ENCODE measurements around the gene CD300C.

DNA sequence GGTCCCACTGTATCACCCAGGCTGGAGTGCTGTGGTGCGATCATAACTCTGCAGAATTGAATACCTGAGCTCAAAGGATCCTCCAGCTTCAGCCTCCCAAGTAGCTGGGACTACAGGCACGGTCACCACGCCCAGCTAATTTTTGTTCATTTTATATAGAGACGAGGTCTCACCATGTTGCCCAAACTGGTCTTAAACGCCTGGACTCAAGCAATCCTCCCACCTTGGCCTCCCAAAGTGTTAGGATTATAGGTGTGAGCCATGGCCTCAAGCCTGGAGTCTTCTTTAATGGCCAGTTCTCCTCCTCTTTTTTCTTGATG lies 15.1 kb downstream of the CD300C start:
- TF ChIP-seq, protein P1, sequence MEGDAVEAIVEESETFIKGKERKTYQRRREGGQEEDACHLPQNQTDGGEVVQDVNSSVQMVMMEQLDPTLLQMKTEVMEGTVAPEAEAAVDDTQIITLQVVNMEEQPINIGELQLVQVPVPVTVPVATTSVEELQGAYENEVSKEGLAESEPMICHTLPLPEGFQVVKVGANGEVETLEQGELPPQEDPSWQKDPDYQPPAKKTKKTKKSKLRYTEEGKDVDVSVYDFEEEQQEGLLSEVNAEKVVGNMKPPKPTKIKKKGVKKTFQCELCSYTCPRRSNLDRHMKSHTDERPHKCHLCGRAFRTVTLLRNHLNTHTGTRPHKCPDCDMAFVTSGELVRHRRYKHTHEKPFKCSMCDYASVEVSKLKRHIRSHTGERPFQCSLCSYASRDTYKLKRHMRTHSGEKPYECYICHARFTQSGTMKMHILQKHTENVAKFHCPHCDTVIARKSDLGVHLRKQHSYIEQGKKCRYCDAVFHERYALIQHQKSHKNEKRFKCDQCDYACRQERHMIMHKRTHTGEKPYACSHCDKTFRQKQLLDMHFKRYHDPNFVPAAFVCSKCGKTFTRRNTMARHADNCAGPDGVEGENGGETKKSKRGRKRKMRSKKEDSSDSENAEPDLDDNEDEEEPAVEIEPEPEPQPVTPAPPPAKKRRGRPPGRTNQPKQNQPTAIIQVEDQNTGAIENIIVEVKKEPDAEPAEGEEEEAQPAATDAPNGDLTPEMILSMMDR (IDR thresholded peaks at IDR 0.05): no peak
- TF ChIP-seq POLR2AphosphoS5 (IDR thresholded peaks at IDR 0.05): no peak
- TF ChIP-seq POLR2A (IDR thresholded peaks at IDR 0.05): no peak

Data from breast epithelium (tissue), 3 donors.